ENCODE measurements around the gene TPGS2.
"Not testable (repeated sequence)": the region's sequence is repeated elsewhere in the genome, so short reads cannot be mapped to it uniquely, and the experiment has no call there.

- not testable (repeated sequence) for TF ChIP-seq CTCF (IDR thresholded peaks at IDR 0.05; ENCODE audit: insufficient read depth, low read length, poor library complexity, severe bottlenecking); EZH2phosphoT487 (conservative IDR thresholded peaks at IDR 0.05; ENCODE audit: low read length)
Observed at GRCh38 chr18:36816096-36816495, 12.7 kb downstream of the TPGS2 start.

Measured in SU-DHL-6 (cell line).